ENCODE results near the gene BAHCC1. TPM values are rescaled to one million over a fixed set of nuclear protein-coding genes. Genes with fewer than 3 reads are reported as not detected.

Gene BAHCC1
- total and polyA plus RNA-seq, 2 donors (not counting 1 experiment from before 2014, with no cell fraction given) = 1.8 to 7.3 TPM

GRCh38 chr17:81368161-81369022, 26.9 kb upstream of the BAHCC1 start:
- H3K79me2 ChIP-seq (ENCODE audit: control insufficient read depth, insufficient read depth, low read length) = no peaks in the 10 kb centered on the region
- H3K4me1 ChIP-seq (ENCODE audit: control insufficient read depth, extremely low read depth, insufficient read depth, low read length) = peaks cover 3% of the 10 kb centered on the region
- H3K9ac ChIP-seq (ENCODE audit: insufficient read depth, low read length) = no peak overlapping the region
- H3K9me3 ChIP-seq (ENCODE audit: control insufficient read depth, insufficient read depth, low read depth, low read length) = no peaks in the 10 kb centered on the region
- H2AFZ ChIP-seq (ENCODE audit: low read length) = no peak overlapping the region
- H3K4me2 ChIP-seq (ENCODE audit: extremely low read depth, insufficient read depth, low read length) = no peak overlapping the region
- no peak for DNase-seq (ENCODE audit: low read depth in 2 of 2)
- no peak overlapping the region for H3K4me3 ChIP-seq (replicated peaks in 1 of 4; ENCODE audit: control extremely low read depth in 1 of 4, insufficient read depth in 1 of 4, low read depth in 3 of 4, low read length in 4 of 4)
- peaks cover 5% of the 10 kb centered on the region for H3K27me3 ChIP-seq (ENCODE audit: control insufficient read depth, insufficient read depth, low read length)
- H4K20me1 ChIP-seq (ENCODE audit: control insufficient read depth, extremely low read depth, insufficient read depth, low read length) = no peaks in the 10 kb centered on the region
- no peak overlapping the region for H3K27ac ChIP-seq (ENCODE audit: insufficient read depth, low read length)
- TF ChIP-seq CTCF (conservative IDR thresholded peaks at IDR 0.05 in 1 of 2, IDR thresholded peaks at IDR 0.05 in 1 of 2; ENCODE audit: low read depth in 1 of 2, low read length in 2 of 2) (no peak), EZH2 (IDR thresholded peaks at IDR 0.05; ENCODE audit: low read length, missing control alignments) (no peak)
- H3K36me3 ChIP-seq (ENCODE audit: control insufficient read depth, insufficient read depth, low read length) = no peaks in the 10 kb centered on the region

- Histone ChIP-seq H3K36me3 (ENCODE audit: control insufficient read depth, insufficient read depth, low read length) (no peaks in the 10 kb centered on the region), H3K79me2 (ENCODE audit: control insufficient read depth, insufficient read depth, low read length) (no peaks in the 10 kb centered on the region), H3K4me1 (ENCODE audit: control insufficient read depth, extremely low read depth, insufficient read depth, low read length) (peaks cover 1% of the 10 kb centered on the region), H3K9me3 (ENCODE audit: control insufficient read depth, insufficient read depth, low read depth, low read length) (no peaks in the 10 kb centered on the region), H3K4me2 (ENCODE audit: extremely low read depth, insufficient read depth, low read length) (no peak overlapping the region), H3K9ac (ENCODE audit: insufficient read depth, low read length) (no peak overlapping the region), H4K20me1 (ENCODE audit: control insufficient read depth, extremely low read depth, insufficient read depth, low read length) (no peaks in the 10 kb centered on the region), H3K27me3 (ENCODE audit: control insufficient read depth, insufficient read depth, low read length) (peaks cover 5% of the 10 kb centered on the region), H2AFZ (ENCODE audit: low read length) (no peak overlapping the region), H3K4me3 (replicated peaks in 1 of 4; ENCODE audit: control extremely low read depth in 1 of 4, insufficient read depth in 1 of 4, low read depth in 3 of 4, low read length in 4 of 4) (no peak overlapping the region), H3K27ac (ENCODE audit: insufficient read depth, low read length) (no peak overlapping the region)
- no peak for TF ChIP-seq CTCF (conservative IDR thresholded peaks at IDR 0.05 in 1 of 2, IDR thresholded peaks at IDR 0.05 in 1 of 2; ENCODE audit: low read depth in 1 of 2, low read length in 2 of 2)
- no peak for DNase-seq (ENCODE audit: low read depth in 2 of 2)
Observed at GRCh38 chr17:81370294-81370693, 25.0 kb upstream of the BAHCC1 start.

- peaks cover 2% of the 10 kb centered on the region for H3K27me3 ChIP-seq (ENCODE audit: control insufficient read depth, insufficient read depth, low read length)
- no peak overlapping the region for H3K4me3 ChIP-seq (replicated peaks in 1 of 4; ENCODE audit: control extremely low read depth in 1 of 4, insufficient read depth in 1 of 4, low read depth in 3 of 4, low read length in 4 of 4)
- H4K20me1 ChIP-seq (ENCODE audit: control insufficient read depth, extremely low read depth, insufficient read depth, low read length) = no peaks in the 10 kb centered on the region
- no peak overlapping the region for H3K4me2 ChIP-seq (ENCODE audit: extremely low read depth, insufficient read depth, low read length)
- peak; percentile 22 to 52 for DNase-seq (ENCODE audit: low read depth in 2 of 2)
- H3K27ac ChIP-seq (ENCODE audit: insufficient read depth, low read length) = no peak overlapping the region
- no peak overlapping the region for H3K9ac ChIP-seq (ENCODE audit: insufficient read depth, low read length)
- TF ChIP-seq EZH2 (IDR thresholded peaks at IDR 0.05; ENCODE audit: low read length, missing control alignments) (no peak), CTCF (conservative IDR thresholded peaks at IDR 0.05 in 1 of 2, IDR thresholded peaks at IDR 0.05 in 1 of 2; ENCODE audit: low read depth in 1 of 2, low read length in 2 of 2) (peak; percentile 28 to 52)
- H3K79me2 ChIP-seq (ENCODE audit: control insufficient read depth, insufficient read depth, low read length) = no peaks in the 10 kb centered on the region
- no peaks in the 10 kb centered on the region for H3K4me1 ChIP-seq (ENCODE audit: control insufficient read depth, extremely low read depth, insufficient read depth, low read length)
- H3K36me3 ChIP-seq (ENCODE audit: control insufficient read depth, insufficient read depth, low read length) = no peaks in the 10 kb centered on the region
- no peaks in the 10 kb centered on the region for H3K9me3 ChIP-seq (ENCODE audit: control insufficient read depth, insufficient read depth, low read depth, low read length)
- H2AFZ ChIP-seq (ENCODE audit: low read length) = no peak overlapping the region
Observed at GRCh38 chr17:81371910-81372760, 23.1 kb upstream of the BAHCC1 start.
